ENCODE results near the gene CLDN24.

Gene CLDN24

DNA sequence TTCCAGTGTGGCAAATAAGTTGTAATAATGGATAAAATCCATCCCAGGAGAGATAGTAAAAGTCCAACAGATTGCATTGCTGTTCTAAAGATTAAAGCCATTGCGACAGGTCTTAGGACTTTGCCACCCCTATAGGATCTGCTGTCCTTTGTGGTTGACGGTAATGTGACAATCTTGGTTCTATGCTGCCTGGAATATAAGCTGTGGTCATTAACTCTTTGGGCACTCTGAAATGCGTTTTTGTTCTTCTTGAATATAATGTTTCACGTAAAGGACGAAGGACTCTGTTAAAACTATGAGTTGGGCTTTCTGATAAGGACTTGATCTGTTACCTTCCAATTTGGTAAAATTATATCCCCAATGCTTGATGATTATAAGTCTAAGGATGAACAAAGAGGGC is at the start of gene CLDN24:
Gene CLDN24 (minus strand): TSS at position 101 of the 400 bp plus-strand sequence. CDS start 0 bp downstream, at position 101.
- no peak for DNase-seq

- no peak for DNase-seq
Observed at GRCh38 chr4:183370786-183371185, 48.6 kb upstream of the CLDN24 start.

DNA sequence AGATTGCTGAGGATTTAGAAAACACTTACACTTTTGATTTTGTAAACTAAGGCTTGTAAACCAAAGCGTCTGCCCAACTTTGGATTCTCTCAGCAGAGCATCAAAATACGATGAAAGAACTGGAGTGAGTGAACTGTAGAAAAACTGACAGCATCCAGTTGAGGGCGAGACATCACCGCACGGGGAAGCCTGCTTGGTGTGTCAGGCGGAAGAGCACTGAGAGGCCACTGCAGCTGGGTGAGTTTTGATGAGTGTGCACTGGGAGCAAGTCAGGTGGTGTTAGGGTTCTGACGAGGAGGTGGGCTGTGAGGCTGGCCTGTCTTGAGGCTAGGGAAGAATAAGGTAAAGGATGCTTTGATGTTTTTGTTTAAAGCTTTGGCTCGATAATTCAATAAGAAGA is 46.8 kb upstream of the CLDN24 start:
- no peak for DNase-seq

- DNase-seq = no peak
Observed at GRCh38 chr4:183366206-183366835, 44.1 kb upstream of the CLDN24 start.

DNA sequence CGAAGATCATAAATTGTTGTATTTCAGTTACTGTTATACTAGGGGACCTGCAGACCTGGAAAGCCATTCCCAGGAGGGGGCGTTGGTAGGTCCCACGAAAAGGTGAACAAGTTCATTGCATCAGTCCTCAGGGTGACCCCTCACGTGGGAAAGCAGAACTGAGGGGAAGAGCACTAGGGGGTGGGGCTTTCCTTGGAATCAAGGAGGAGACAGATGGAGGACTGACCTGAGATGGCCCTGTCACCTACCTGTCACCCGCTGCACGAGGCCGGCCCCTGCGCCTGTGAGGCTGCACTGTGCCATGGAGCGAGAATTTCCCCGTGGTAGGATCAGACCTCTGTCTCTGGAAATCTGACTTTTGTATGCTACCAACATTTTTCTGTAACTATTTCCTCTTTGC is 41.8 kb upstream of the CLDN24 start:
- DNase-seq = no peak

DNA sequence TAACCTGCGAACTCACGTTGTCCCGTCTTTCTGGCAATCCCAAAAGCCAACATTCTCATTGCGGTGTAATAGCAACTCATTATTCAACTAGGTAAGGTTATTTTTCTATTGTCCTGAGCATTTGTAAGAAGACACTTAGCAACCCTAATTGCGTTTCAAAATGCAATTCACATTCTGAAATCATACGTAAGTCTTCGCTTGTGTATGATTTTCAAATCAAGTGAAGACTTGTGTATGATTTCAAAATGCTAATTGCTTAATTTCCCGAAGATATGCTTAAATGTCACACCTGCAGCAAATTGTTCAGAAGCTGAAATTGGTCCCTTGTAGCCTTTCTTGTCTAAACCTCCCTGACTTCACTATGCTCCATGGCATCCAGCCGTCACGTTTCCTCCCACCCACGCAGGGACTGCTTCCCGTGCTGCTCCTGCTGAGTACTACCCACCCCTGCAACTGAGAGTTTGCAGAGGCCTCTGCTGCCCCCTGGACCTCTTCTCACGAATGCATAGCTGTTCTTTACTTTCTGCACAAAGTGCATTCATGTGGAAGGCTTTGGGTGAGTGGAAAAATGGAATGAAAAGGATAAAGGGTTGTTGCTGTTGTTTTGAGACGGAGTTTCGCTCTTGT is 40.8 kb upstream of the CLDN24 start:
- DNase-seq = no peak

DNA sequence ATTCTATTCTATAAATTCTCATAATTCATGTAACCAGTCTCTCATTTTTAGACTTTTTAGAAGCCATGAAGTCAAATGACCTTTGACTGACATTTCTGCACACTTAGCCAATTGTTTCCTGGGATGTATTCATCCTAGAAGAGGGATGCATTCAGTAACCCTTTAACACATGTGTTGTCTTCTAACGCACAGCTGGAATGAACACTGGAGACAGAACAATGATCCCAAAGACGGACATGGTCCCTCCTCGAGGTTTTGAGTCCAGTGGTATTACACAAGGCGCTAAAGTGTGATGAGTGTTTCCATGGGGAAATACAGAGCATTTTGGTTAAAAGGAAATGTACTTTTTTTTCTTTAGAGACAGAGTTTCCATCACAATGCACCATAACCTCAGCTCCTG is 39.8 kb upstream of the CLDN24 start:
- no peak for DNase-seq

GRCh38 chr4:183360161-183360919 is 38.1 kb upstream of the CLDN24 start:
- no peak for DNase-seq

GRCh38 chr4:183358215-183358755 is 36.1 kb upstream of the CLDN24 start:
- DNase-seq = no peak

GRCh38 chr4:183356931-183357675 is 34.9 kb upstream of the CLDN24 start:
- DNase-seq = no peak

- no peak for DNase-seq
Observed at GRCh38 chr4:183356173-183356830, 34.1 kb upstream of the CLDN24 start.

DNA sequence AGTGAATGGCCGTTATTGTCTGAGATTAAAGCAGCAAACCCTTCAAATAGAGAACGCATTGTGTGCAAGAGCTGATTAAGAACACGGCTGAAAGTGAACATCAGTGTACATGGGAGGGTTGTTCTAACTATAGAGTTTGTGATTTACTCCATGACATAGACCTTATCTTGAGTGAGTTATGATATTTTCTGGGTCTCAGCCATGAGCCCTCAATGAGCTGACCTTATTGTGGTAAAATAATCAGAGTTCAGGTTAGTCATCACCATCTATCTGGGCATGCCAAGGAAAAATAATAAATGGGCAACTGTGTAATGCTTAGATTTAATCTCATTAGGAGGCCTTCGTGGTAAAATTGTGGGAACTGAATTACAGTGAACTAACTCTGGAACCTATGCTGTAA is 33.2 kb upstream of the CLDN24 start:
- DNase-seq = no peak

DNA sequence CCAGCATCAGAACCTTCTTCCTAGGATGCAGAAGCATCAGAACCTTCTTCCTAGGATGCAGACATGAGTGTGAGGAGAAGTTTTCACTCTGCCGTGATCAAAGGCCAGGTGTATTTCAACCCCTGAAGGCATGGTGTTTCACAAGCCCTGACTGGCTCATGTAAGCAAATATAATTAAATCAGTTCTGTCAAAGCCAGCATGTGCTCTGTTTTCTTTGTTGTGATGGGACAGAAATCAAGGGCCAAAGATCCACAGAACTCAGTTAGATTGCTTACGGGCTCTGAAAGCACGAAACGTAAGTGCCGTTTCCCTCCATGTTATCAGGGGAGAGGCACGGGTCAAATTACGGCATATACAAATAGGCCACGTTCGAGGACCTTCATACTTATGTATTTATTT is 32.0 kb upstream of the CLDN24 start:
- no peak for DNase-seq

- DNase-seq = no peak
Observed at GRCh38 chr4:183353557-183353956, 31.3 kb upstream of the CLDN24 start.

DNA sequence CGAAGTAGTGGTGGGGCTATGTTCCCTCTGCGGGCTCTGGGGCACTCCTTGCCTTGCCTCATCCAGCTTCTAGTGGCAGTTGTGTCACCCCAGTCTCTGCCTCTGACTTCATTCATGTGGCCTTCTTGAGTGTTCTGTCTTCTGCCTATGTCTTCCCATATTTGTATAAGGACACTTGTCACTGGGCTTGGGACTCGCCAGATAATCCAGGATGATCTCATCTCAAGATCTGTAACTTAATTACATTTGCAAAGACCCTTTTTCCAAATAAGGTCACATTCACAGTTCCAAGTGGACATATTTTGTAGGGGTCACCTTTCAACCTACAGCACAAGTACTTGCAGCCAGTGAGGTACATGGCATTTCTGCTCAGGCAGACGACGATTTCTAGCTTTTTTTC is 30.3 kb upstream of the CLDN24 start:
- DNase-seq = no peak

GRCh38 chr4:183350317-183351071 is 28.3 kb upstream of the CLDN24 start:
- DNase-seq = no peak

DNA sequence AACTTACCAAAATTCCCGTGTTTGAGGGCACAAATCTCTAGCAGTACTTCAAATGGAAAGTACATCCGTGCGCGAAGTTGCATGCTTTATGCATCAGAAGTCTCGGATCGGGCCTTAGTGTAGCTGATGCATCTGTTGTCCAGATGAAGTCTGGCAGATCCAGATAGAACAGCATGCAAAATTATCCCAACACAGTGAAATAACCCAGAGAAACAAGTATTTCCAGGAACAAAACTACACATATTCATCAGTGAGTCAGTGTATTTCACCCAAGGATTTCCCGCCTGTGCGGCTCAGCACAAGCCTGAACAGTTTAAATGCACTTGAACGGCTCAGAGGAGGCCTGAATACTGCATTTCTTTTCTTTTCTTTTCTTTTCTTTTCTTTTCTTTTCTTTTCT is 27.4 kb upstream of the CLDN24 start:
- peak; percentile 13 for DNase-seq

GRCh38 chr4:183348706-183349659 is 26.8 kb upstream of the CLDN24 start:
- DNase-seq = peak; percentile 84

DNA sequence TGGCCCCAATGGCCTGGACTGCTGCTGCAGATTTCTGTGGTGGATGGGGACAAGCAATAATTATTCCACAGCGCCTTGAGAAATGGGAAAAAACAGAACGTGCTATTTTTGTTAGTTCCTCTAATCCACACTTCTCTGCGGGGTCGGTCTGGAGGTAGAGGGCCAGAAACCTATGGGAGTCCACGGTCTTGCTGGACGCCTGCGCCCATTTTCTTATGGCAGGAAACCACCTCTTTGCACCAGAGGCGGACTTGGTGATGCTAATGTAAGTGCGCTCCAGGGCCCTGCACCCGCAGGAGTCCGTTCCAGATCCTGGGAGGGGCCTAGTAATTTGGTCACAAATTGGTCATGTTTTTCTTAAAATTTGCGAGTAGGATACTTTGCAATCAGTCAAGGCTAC is 25.9 kb upstream of the CLDN24 start:
- DNase-seq = no peak

DNA sequence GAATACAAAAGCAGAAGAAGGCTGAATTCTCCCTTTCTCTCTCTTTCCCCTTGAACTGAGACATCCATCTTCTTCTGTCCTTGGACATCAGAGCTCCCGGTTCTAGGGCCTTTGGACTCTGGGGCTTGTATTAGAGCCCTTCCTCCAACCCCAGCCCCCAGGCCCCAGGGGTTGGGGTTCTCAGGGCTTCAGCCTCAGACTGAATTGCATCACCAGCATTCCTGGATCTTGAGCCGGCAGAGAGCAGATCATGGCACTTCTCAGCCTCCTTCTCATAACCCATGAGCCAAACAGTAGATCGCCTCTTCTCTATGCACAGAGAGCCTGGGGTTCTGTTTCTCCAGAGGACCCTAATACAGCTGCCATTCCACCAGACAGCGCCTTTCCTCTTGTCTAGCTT is 25.3 kb upstream of the CLDN24 start:
- DNase-seq = no peak

GRCh38 chr4:183347146-183347545 is 24.9 kb upstream of the CLDN24 start:
- no peak for DNase-seq
